Spleen (tissue), 11 donors: ENCODE measurements around the gene IPO4. TPM values are rescaled to one million over a fixed set of nuclear protein-coding genes. Genes with fewer than 3 reads are reported as not detected.
A peak's percentile ranks its signal among the peaks of the same experiment; 100 is the strongest.
"Not testable (repeated sequence)": the region's sequence is repeated elsewhere in the genome, so short reads cannot be mapped to it uniquely, and the experiment has no call there.

Experiments
- DNase-seq: peaks from one replicate; pipeline ENCODE4 v3.0.0-alpha.2; 2020
- H3K27ac ChIP-seq, 8 donors: fragments of 200-600 bp; sonication (generic) in 7 of 8; 1 replicate in 4 of 8; 2 replicates in 4 of 8; pipeline versions ENCODE4 v1.5.0 to v1.8.0; 2016 to 2021; ENCODE audit warnings: inconsistent platforms in 4 of 8, mild to moderate bottlenecking in 4 of 8, moderate library complexity in 1 of 8
- H3K27me3 ChIP-seq, 7 donors: fragments of 200-600 bp; sonication (generic) in 6 of 7; replicated peaks in 1 of 7; 1 replicate in 4 of 7; 2 replicates in 3 of 7; pipeline versions ENCODE4 v1.5.0 to v1.8.0; 2016 to 2021; ENCODE audit warnings: inconsistent platforms in 3 of 7, mild to moderate bottlenecking in 1 of 7
- H3K36me3 ChIP-seq, 6 donors: fragments of 200-600 bp; sonication (generic) in 5 of 6; 1 replicate in 4 of 6; 2 replicates in 2 of 6; pipeline versions ENCODE4 v1.5.0 to v1.8.0; 2016 to 2021; ENCODE audit warnings: inconsistent platforms in 2 of 6
- H3K4me1 ChIP-seq, 6 donors: fragments of 200-600 bp; sonication (generic) in 5 of 6; 1 replicate in 3 of 6; 2 replicates in 3 of 6; pipeline versions ENCODE4 v1.5.0 to v1.8.0; 2016 to 2021; ENCODE audit warnings: inconsistent platforms in 3 of 6
- H3K4me3 ChIP-seq, 8 donors: fragments of 200-600 bp; sonication (generic) in 7 of 8; 1 replicate in 4 of 8; 2 replicates in 4 of 8; pipeline versions ENCODE4 v1.5.0 to v1.8.0; 2016 to 2021; ENCODE audit warnings: inconsistent platforms in 4 of 8, mild to moderate bottlenecking in 4 of 8, moderate library complexity in 2 of 8
- H3K9me3 ChIP-seq, 8 donors: fragments of 200-600 bp; sonication (generic) in 7 of 8; 1 replicate in 4 of 8; 2 replicates in 4 of 8; pipeline versions ENCODE4 v1.5.0 to v1.8.0; 2016 to 2021; ENCODE audit warnings: inconsistent platforms in 4 of 8
- CTCF ChIP-seq, 11 experiments: fragments of 200-600 bp in 7 of 11; fragments of 450-650 bp in 4 of 11; sonication (generic) in 4 of 11; IDR thresholded peaks in 8 of 11; conservative IDR thresholded peaks in 3 of 11; 1 replicate in 7 of 11; 2 replicates in 4 of 11; pipeline versions ENCODE4 v1.4.0 to v1.8.0; 2016 to 2021; ENCODE audit warnings: antibody characterized with exemption in 11 of 11, inconsistent platforms in 4 of 11, mild to moderate bottlenecking in 1 of 11
- POLR2A ChIP-seq, 3 donors: fragments of 450-650 bp; IDR thresholded peaks; one replicate each; pipeline ENCODE4 v1.5.1; 2017; ENCODE audit warnings: antibody characterized with exemption in 3 of 3, mild to moderate bottlenecking in 1 of 3
- POLR2AphosphoS5 ChIP-seq, 3 donors: sonication (generic); formaldehyde crosslinking; IDR thresholded peaks; one replicate each; pipeline ENCODE4 v1.5.1; 2017; ENCODE audit warnings: antibody characterized with exemption in 3 of 3
- WGBS, 5 donors: extraction: QIAGEN DNeasy Blood & Tissue Kit in 3 of 5; methylation state at CpG; one replicate each; pipeline versions ENCODE4 v1.1.5 to v1.1.7; 2013 to 2018; 5-methylcytosine and 5-hydroxymethylcytosine counted together
- intact Hi-C: fragments of 100-400 bp; cut with DNase I; formaldehyde crosslinking; loops from one replicate; pipeline ENCODE4 v1.15.0; 2023; ENCODE audit warnings: low total_unique reads
- polyA plus RNA-seq, 3 donors: library from polyadenylated mRNA; stranded (reverse); fragments of 200-250 nt; gene quantifications; one replicate each; pipeline ENCODE4 v1.2.1, GENCODE V29; 2013
- total RNA-seq, 7 donors: library from RNA; depleted of rRNA in 3 of 7; stranded (reverse); fragments of >200 nt in 3 of 7; fragmentation: NEBNext Ultra II Directional in 4 of 7; extraction: Animal tissue kit (Norgen Biotek cat#: 25700) in 4 of 7; gene quantifications; one replicate each; pipeline versions ENCODE4 v1.1.0 to v1.2.1, GENCODE V29; 2016 to 2021
- donor health status: healthy with polysubstance abuse.
- donor health status: DM: no; HTN: no; CAD: no; lungs with moderate emphysema.
- donor health status: DM: no; HTN: no; CAD: no.
- donor health status: Bipolar disorder and iron deficiency.
- donor health status: healthy.
- donor health status: DM: no; HTN: no; CAD: no.
- donor health status: DM: yes; HTN: yes; CAD: no.

The IPO4 gene
- total and polyA plus RNA-seq, 10 donors = 10.0 to 49.7 (median 21.5) TPM

DNA sequence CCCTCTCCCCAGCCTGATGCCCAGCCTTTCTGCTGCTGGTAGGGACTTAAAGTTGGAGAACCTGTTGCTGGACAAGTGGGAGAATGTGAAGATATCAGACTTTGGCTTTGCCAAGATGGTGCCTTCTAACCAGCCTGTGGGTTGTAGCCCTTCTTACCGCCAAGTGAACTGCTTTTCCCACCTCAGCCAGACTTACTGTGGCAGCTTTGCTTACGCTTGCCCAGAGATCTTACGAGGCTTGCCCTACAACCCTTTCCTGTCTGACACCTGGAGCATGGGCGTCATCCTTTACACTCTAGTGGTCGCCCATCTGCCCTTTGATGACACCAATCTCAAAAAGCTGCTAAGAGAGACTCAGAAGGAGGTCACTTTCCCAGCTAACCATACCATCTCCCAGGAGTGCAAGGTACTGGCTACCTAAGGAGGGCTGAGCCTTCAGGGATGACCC lies 18.5 kb upstream of the IPO4 start:
- 62 to 88% (median 80%) methylated on average over 5 of the region's 5 CpGs for WGBS, 5 donors
- peaks cover 5 to 96% (median 58%) of the 10 kb centered on the region in 6 donors for H3K36me3 ChIP-seq

GRCh38 chr14:24206260-24207103 lies 17.9 kb upstream of the IPO4 start:
- peak in 2 of 3 donors; percentile 40 to 50 for TF ChIP-seq POLR2AphosphoS5 (IDR thresholded peaks at IDR 0.05)
- TF ChIP-seq CTCF (IDR thresholded peaks at IDR 0.05 in 8 of 11, conservative IDR thresholded peaks at IDR 0.05 in 3 of 11) = no peak
- TF ChIP-seq POLR2A (IDR thresholded peaks at IDR 0.05) = no peak
- no peak overlapping the region for H3K4me3 ChIP-seq
- H3K27ac ChIP-seq = peak overlapping the region in 1 of 8 donors; percentile 40
- H3K36me3 ChIP-seq = peaks cover 5 to 98% (median 59%) of the 10 kb centered on the region in 6 donors
- H3K27me3 ChIP-seq = no peaks in the 10 kb centered on the region
- intact Hi-C loops = no loop called here
- WGBS, 5 donors = 95 to 97% (median 96%) methylated on average over 11 of the region's 11 CpGs
- peaks cover 0 to 45% (median 8%) of the 10 kb centered on the region in 6 donors for H3K4me1 ChIP-seq
- DNase-seq = no peak
- peaks cover 0 to 5% (median 0%) of the 10 kb centered on the region in 8 donors for H3K9me3 ChIP-seq

More for the DNA sequence above, 18.5 kb upstream of the IPO4 start:
- Histone ChIP-seq H3K4me3 (no peak overlapping the region), H3K4me1 (peaks cover 1 to 51% (median 14%) of the 10 kb centered on the region in 6 donors), H3K27me3 (no peaks in the 10 kb centered on the region), H3K9me3 (peaks cover 0 to 5% (median 0%) of the 10 kb centered on the region in 8 donors), H3K27ac (peak overlapping the region in 1 of 8 donors; percentile 40)
- intact Hi-C loops = no loop called here
- no peak for TF ChIP-seq POLR2AphosphoS5 (IDR thresholded peaks at IDR 0.05)
- no peak for TF ChIP-seq CTCF (IDR thresholded peaks at IDR 0.05 in 8 of 11, conservative IDR thresholded peaks at IDR 0.05 in 3 of 11)
- TF ChIP-seq POLR2A (IDR thresholded peaks at IDR 0.05) = no peak
- no peak for DNase-seq

GRCh38 chr14:24204163-24205146 lies 15.8 kb upstream of the IPO4 start:
- peaks cover 0 to 5% (median 0%) of the 10 kb centered on the region in 8 donors for H3K9me3 ChIP-seq
- H3K4me1 ChIP-seq = peaks cover 0 to 29% (median 2%) of the 10 kb centered on the region in 6 donors
- no peak overlapping the region for H3K4me3 ChIP-seq
- intact Hi-C loops = no loop called here
- H3K36me3 ChIP-seq = peaks cover 5 to 98% (median 46%) of the 10 kb centered on the region in 6 donors
- H3K27me3 ChIP-seq = no peaks in the 10 kb centered on the region
- WGBS, 5 donors = 93 to 97% (median 96%) methylated on average over 7 of the region's 7 CpGs
- TF ChIP-seq POLR2A (IDR thresholded peaks at IDR 0.05) = no peak
- no peak overlapping the region for H3K27ac ChIP-seq
- no peak for DNase-seq

DNA sequence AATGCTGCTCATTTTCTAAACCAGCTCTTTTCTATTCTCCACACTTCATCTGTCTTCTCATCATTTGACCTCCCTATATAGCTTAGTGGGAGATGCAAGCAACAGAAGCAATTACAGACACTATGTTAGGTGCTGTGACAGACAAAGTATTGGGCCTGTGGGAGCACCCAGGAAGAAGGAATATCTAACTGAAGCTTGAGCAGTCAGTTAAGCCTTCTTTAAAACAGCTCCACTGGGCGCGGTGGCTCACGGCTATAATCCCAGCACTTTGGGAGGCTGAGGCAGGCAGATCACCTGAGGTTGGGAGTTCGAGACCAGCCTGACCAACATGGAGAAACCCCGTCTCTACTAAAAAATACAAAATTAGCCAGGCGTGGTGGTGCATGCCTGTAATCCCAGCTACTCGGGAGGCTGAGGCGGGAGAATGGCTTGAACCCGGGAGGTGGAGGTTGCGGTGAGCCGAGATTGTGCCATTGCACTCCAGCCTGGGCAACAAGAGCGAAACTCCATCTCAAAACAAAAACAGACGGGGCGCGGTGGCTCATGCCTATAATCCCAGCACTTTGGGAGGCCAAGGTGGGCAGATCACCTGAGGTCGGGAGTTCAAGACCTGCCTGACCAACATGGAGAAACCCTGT lies 14.8 kb upstream of the IPO4 start:
- DNase-seq, H3K4me3 ChIP-seq, intact Hi-C loops, H3K27me3 ChIP-seq, H3K27ac ChIP-seq, H3K9me3 ChIP-seq: not testable (repeated sequence)
- peaks cover 5 to 95% (median 36%) of the 10 kb centered on the region in 6 donors for H3K36me3 ChIP-seq
- 95 to 99% (median 97%) methylated on average over 15 to 16 of the region's 16 CpGs for WGBS, 5 donors
- H3K4me1 ChIP-seq = peaks cover 6 to 38% (median 12%) of the 10 kb centered on the region in 6 donors

DNA sequence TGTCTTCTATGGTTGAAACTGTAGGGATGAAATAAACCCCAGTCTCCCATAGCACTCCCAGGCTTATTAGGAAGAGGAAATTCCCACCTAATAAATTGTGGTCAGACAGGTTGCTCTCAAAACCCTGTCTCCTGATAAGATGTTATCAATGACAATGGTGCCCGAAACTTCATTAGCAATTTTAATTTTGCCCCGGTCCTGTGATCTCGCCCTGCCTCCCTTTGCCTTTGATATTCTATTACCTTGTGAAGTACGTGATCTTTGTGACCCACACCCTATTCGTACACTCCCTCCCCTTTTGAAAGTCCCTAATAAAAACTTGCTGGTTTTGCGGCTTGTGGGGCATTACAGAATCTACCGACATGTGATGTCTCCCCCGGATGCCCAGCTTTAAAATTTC lies 13.9 kb upstream of the IPO4 start:
- Histone ChIP-seq H3K4me1 (peaks cover 8 to 38% (median 18%) of the 10 kb centered on the region in 6 donors), H3K36me3 (peaks cover 3 to 87% (median 29%) of the 10 kb centered on the region in 6 donors)
- H3K27ac ChIP-seq, intact Hi-C loops, H3K4me3 ChIP-seq, H3K27me3 ChIP-seq, DNase-seq, H3K9me3 ChIP-seq: not testable (repeated sequence)
- WGBS, 5 donors = 91 to 96% (median 96%) methylated on average over 8 of the region's 8 CpGs
